ENCODE measurements around the gene KLK13. TPM values are rescaled to one million over a fixed set of nuclear protein-coding genes. Genes with fewer than 3 reads are reported as not detected.

Gene KLK13
- polyA plus RNA-seq (ENCODE audit: insufficient read length in 3 of 3): under 1 TPM; 0.39 to 0.68 (median 0.40) TPM
- long read RNA-seq, donor 1: 0 reads
- long read RNA-seq, donor 2: 0 reads
- long read RNA-seq, donor 3, partial matches to known transcripts: 0 of 1 reads
- long read RNA-seq, donor 3, other reads (novel, unspliced or antisense): 0 of 1 reads
- long read RNA-seq, donor 4: 0 reads
- long read RNA-seq, donor 5: 0 reads
- long read RNA-seq, donor 6: 0 reads
- long read RNA-seq, donor 7: 0 reads
- long read RNA-seq, donor 8, partial matches to known transcripts: 0 of 1 reads
- long read RNA-seq, donor 8, other reads (novel, unspliced or antisense): 0 of 1 reads
- long read RNA-seq, donor 9: 0 reads
- long read RNA-seq, donor 10: 0 reads
- long read RNA-seq, donor 11: 0 reads
- long read RNA-seq, donor 12: 0 reads
- long read RNA-seq, donor 13: 0 reads
- long read RNA-seq, donor 14: 0 reads
- long read RNA-seq, donor 15: 0 reads
- long read RNA-seq, donor 16: 0 reads

- DNase-seq (ENCODE audit: extremely low read depth in 1 of 11, low read depth in 9 of 11, low spot score in 4 of 11): peak in 4 of 11 donors; percentile 9 to 22 (median 16)
Measured at GRCh38 chr19:51064534-51065220, at the start of gene KLK13. Gene KLK13 (minus strand): TSS chr19:51065092. CDS start chr19:51065067, 25 bp downstream.

- DNase-seq (ENCODE audit: extremely low read depth in 1 of 11, low read depth in 9 of 11, low spot score in 4 of 11): no peak
Measured at GRCh38 chr19:51114087-51114729, 49.3 kb upstream of the KLK13 start.

GRCh38 chr19:51111606-51112005, 46.7 kb upstream of the KLK13 start:
- no peak for DNase-seq (ENCODE audit: extremely low read depth in 1 of 11, low read depth in 9 of 11, low spot score in 4 of 11)

GRCh38 chr19:51110666-51110971, 45.7 kb upstream of the KLK13 start:
- no peak for DNase-seq (ENCODE audit: extremely low read depth in 1 of 11, low read depth in 9 of 11, low spot score in 4 of 11)

- no peak for DNase-seq (ENCODE audit: extremely low read depth in 1 of 11, low read depth in 9 of 11, low spot score in 4 of 11)
Measured at GRCh38 chr19:51108805-51109146, 43.9 kb upstream of the KLK13 start.

DNA sequence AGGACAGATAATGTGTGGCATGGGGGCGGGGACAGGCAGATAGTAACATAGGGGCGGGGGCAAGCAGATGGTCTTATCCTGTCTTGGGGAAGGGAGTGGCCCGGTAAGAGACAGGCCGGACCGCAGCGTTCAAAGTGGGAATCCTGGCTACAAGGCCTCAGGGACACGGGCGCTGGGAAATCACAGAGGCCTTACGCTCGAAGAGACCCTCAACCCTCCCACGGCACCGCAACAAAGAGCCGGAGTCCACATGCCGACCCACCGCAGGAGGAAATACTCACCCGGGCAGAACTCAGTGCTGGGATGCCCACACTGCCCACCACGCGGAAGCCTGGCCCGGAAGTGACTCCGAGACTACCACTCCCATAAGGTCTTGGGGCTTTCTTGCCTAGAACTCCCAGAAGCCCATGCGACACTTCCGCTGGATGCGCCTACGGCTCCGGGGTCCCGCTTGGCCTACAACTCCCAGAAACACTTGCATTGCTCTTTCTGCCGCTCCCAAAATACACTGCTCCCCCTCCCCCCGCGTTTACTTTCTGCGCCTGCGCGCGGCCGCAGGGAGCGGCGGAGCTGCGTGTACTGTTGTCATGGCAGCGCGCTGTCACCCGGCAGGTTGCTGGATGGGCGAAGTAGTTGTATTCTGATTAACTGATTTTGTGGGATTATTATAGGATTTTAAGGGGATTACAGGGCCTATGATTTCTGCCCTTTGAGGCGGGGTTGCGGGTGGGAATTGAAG, 43.3 kb upstream of the KLK13 start, which contains the start of gene CTU1:
Gene CTU1, minus strand, starts transcription at position 344 of the 739 bp plus-strand sequence. CDS start 3,840 bp downstream, outside the sequence.
- DNase-seq (ENCODE audit: extremely low read depth in 1 of 11, low read depth in 9 of 11, low spot score in 4 of 11): peak; percentile 95 to 99 (median 97)

DNA sequence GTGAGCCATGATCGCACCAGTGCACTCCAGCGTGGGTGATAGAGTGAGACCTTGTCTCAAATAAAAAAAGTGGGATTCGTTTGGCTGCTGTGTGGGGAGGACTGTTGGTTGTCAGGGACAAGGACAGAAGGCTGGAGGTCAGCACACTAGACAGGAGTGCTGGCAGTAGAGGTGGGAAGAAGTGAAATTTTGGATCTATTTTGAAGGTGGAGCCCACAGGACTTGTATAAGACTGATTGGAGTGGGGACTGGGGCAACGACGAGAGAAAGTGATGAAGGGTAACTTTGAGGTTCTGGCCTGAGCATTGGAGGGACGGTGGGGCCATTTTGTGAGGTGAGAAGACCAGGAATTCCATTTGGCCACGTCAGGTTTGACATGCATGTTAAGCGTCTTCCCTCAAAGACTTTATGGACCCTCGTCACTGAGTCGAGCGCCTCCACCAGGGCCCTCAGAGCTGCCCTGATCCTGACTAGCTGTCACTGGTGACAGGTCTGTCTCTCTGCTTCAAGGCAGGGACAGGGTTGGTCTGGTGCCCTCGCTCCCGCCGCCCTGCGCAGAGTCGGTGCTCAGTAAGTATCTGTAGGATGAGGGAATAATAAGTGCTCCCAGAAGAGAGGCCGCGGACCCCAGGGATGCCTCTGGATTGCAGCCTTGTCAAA, 42.6 kb upstream of the KLK13 start:
- no peak for DNase-seq (ENCODE audit: extremely low read depth in 1 of 11, low read depth in 9 of 11, low spot score in 4 of 11)

- DNase-seq (ENCODE audit: extremely low read depth in 1 of 11, low read depth in 9 of 11, low spot score in 4 of 11): peak in 1 of 11 donors; percentile 9
Measured at GRCh38 chr19:51103926-51104341, 39.0 kb upstream of the KLK13 start.

GRCh38 chr19:51102991-51103390, 38.1 kb upstream of the KLK13 start:
- DNase-seq (ENCODE audit: extremely low read depth in 1 of 11, low read depth in 9 of 11, low spot score in 4 of 11): no peak

DNA sequence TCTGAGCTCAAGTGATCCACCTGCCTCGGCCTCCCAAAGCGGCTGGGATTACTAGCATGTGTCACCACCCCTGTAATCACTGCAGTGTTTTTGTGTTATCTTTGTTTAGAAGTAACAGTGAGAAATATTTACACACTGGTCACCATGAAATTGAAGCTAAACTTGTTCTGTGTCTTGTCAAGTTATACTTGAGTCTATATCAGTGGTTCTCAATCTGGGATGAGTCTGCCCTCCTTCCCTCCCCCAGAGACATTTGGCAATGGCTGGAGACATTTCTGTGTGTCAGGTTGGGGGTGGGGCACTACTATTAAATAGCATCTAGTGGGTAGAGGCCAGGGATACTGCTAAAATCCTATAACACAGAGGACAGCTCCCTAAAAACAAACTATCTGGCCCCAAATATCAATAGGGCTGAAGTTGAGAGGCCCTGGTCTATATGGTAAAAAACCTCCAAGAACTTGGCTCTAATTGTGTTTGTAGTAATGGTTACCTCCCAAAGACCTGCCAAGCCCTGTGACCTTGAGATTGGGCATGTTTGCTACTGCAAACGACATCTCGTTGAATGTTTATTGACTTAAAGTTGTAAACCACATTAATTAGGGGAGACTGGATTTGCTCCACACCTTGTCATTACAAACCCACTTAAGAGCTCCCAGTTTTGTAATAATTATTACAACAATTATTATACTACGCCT, 36.4 kb upstream of the KLK13 start:
- DNase-seq (ENCODE audit: extremely low read depth in 1 of 11, low read depth in 9 of 11, low spot score in 4 of 11): no peak

GRCh38 chr19:51100601-51101000, 35.7 kb upstream of the KLK13 start:
- DNase-seq (ENCODE audit: extremely low read depth in 1 of 11, low read depth in 9 of 11, low spot score in 4 of 11): no peak

- no peak for DNase-seq (ENCODE audit: extremely low read depth in 1 of 11, low read depth in 9 of 11, low spot score in 4 of 11)
Measured at GRCh38 chr19:51099047-51099382, 34.1 kb upstream of the KLK13 start.

DNA sequence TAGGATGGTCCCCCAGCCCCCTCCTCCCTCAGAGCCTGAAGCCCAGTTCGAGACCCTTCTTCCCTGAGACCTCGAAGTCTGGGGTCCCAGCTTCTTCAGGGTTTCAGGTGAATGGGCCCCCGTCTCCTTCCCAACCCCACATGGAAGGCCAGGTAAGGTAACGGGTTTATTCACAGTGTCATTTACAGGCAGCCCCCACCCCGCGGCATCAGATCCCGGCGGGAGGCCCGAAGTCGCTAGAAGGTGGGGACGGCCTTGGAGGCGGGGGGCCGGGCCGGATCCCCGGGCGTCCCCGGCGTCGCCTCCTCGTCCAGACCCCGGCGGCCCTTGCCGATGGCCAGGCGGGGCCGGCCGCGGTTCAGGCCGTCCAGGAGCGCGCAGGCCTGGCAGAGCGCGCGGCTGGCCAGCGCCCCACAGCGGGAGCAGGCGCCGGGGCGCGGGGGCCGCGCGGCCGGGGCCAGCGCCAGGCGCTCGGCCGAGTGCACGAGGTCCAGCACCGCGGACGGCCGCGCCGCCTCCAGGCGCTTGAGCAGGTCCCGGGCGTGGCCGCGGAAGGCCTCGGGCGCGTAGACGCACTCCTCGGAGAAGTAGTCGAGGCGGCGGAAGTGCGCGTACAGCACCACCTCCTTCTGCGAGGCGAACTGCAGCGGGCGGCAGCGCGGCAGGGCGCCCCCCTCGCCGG, 33.6 kb upstream of the KLK13 start:
- DNase-seq (ENCODE audit: extremely low read depth in 1 of 11, low read depth in 9 of 11, low spot score in 4 of 11): peak in 5 of 11 donors; percentile 39 to 54 (median 45)

DNA sequence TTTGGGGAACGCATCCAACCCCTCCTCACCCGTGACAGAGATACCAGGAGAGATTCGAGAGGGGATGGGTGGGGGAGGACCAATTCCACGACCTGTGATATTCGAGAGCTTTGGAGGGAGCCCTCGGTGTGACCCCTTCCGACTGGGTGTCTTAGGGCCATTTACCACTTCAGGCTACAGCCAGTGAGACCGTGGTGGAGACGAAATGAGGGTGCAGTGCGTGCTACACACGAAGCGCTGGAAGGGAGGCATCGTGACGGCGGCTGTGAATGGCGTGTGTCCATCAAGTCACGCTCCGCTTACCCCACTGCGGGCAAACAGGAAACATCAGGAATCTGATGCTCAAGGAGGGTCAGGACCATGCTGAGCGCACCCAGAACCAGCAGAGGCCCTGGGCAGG, 32.9 kb upstream of the KLK13 start:
- no peak for DNase-seq (ENCODE audit: extremely low read depth in 1 of 11, low read depth in 9 of 11, low spot score in 4 of 11)

DNA sequence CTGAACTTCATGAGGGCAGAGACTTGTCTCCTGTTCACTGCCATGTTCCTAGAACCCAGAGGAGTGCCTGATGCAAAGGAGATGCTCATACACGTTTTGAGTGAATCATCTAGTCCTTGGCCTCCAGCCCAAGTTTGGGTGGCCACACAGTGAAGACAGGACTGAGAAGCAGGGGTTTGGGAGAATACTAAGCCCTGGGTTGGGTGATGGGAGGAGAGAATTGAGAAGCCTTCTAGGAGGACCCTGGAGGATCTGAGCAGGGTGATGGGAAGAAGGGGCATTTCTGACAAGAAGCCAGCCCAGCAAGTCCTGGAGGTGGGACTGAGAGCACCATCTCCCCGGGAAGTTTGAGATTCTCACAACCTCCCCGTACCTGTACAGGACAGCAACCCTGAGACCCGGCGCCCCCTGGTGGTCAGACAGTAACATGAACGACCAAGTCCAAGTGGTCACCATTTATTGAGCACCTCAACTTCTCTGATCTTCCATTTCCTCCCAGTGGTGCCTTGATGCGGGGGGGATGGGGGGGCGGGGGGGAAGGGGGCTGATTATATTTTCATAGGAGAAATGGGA, 32.4 kb upstream of the KLK13 start:
- no peak for DNase-seq (ENCODE audit: extremely low read depth in 1 of 11, low read depth in 9 of 11, low spot score in 4 of 11)

DNA sequence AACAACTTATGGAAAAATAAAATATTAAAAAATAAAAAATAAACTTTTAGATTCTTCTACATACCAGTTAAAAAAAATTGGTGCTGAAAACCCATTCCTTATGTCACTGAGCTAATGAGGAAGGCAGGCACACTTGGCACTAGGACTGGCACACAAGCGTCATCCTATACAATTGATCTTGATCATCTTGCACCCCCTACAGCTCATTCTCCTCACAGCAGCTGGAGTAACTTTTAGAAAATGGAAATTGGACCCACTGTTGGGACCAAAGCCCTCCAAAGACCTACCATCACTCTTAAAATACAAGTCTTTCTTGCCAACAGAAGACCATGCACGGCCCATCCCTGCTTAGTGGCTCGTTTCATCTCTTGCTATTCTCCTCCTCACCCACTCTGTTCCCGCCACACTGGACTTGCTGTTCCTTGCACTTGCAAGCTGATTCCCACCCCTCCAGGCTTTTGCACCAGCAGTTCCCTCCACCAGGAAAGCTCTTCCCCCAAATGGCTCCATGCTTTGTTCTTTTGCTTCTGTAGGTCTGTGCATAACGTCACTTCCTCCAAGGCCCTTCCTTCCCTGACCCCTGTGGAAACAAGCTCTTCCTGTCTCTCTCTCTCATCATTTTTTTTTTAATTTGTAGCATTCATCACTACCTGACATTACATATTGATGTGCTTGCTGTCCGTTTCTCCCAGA, 31.7 kb upstream of the KLK13 start:
- DNase-seq (ENCODE audit: extremely low read depth in 1 of 11, low read depth in 9 of 11, low spot score in 4 of 11): no peak
